Activated CD8-positive, alpha-beta T cell treated with anti-CD3 and anti-CD28 coated beads for 36 hours (primary cell): ENCODE results near the gene TMED8. TPM values are rescaled to one million over a fixed set of nuclear protein-coding genes. Genes with fewer than 3 reads are reported as not detected.

Experiments
- ATAC-seq: fragments of 200-7000 bp; cut with Tn5 transposase; one replicate; pipeline ENCODE4 v1.10.0; 2021; ENCODE audit warnings: mild to moderate bottlenecking, moderate library complexity
- CTCF ChIA-PET: fragments of 350-600 bp; sonication (Branson Sonifier 250); formaldehyde crosslinking; loops from one replicate; lab custom pipeline; 2021; ENCODE audit warnings: antibody characterized with exemption; lab: Charles Lee
- POLR2A ChIA-PET: fragments of 350-600 bp; sonication (Branson Sonifier 250); formaldehyde crosslinking; loops from one replicate; lab custom pipeline; 2021; ENCODE audit warnings: antibody characterized with exemption; lab: Charles Lee
- DNase-seq: peaks from one replicate; pipeline ENCODE4 v3.0.0-alpha.2; 2020
- H3K27ac Mint-ChIP-seq: one replicate; pipeline ENCODE4 v1.8.0; 2021; ENCODE audit warnings: mild to moderate bottlenecking, mixed read lengths
- H3K27me3 Mint-ChIP-seq: one replicate; pipeline ENCODE4 v1.8.0; 2021; ENCODE audit warnings: mixed read lengths
- H3K36me3 Mint-ChIP-seq: one replicate; pipeline ENCODE4 v1.8.0; 2021; ENCODE audit warnings: low read depth, mixed read lengths
- H3K4me1 Mint-ChIP-seq: one replicate; pipeline ENCODE4 v1.8.0; 2021; ENCODE audit warnings: low read depth, mixed read lengths
- H3K4me3 Mint-ChIP-seq: one replicate; pipeline ENCODE4 v1.8.0; 2021; ENCODE audit warnings: mild to moderate bottlenecking, moderate library complexity, mixed read lengths
- H3K9me3 Mint-ChIP-seq: one replicate; pipeline ENCODE4 v1.8.0; 2021; ENCODE audit warnings: mixed read lengths
- CTCF ChIP-seq: fragments of 200-600 bp; IDR thresholded peaks from one replicate; pipeline ENCODE4 v1.8.0; 2022; ENCODE audit warnings: antibody characterized with exemption, mild to moderate bottlenecking
- intact Hi-C: fragments of 100-400 bp; cut with micrococcal nuclease; formaldehyde crosslinking; loops from one replicate; pipeline ENCODE4 v1.10.0; 2022
- total RNA-seq, 2 experiments: library from RNA; stranded (reverse); gene quantifications; one replicate each; pipeline ENCODE4 v1.2.3, GENCODE V29; 2021

The TMED8 gene
- total RNA-seq, 2 experiments from 2014 or later = 25.0 to 25.4 TPM

- Mint-ChIP-seq H3K4me1 (peaks cover 18% of the 10 kb centered on the region), H3K36me3 (no peaks in the 10 kb centered on the region), H3K27me3 (no peaks in the 10 kb centered on the region), H3K27ac (no peak overlapping the region), H3K9me3 (no peaks in the 10 kb centered on the region), H3K4me3 (no peak overlapping the region)
- TF ChIP-seq CTCF = no peak
- CTCF ChIA-PET = interaction anchor here (6.4 kb wide), 1 partner anchor 166 kb away, joined by 134 read pairs; no protein-coding TSS in a partner anchor
- POLR2A ChIA-PET = no interaction called here
- DNase-seq = no peak
- no peak for ATAC-seq
- intact Hi-C loops = no loop called here
These were observed 58.8 kb downstream of the TMED8 start for GRCh38 chr14:77318006-77318553.

GRCh38 chr14:77316872-77317301 lies 60.0 kb downstream of the TMED8 start:
- ChIA-PET CTCF (interaction anchor here (0.9 to 6.4 kb wide), 22 partner anchors 8 to 442 kb away, joined by 3 to 151 read pairs (median 6); partner anchors contain the start of gene AHSA1), POLR2A (no interaction called here)
- Mint-ChIP-seq H3K4me1 (peaks cover 11% of the 10 kb centered on the region), H3K27ac (no peak overlapping the region), H3K4me3 (no peak overlapping the region), H3K36me3 (no peaks in the 10 kb centered on the region), H3K27me3 (no peaks in the 10 kb centered on the region), H3K9me3 (no peaks in the 10 kb centered on the region)
- TF ChIP-seq CTCF = no peak
- intact Hi-C loops = loop anchor here (2.0 kb wide), 1 partner anchor 164 kb away; no protein-coding TSS in a partner anchor
- DNase-seq (no peak), ATAC-seq (no peak)

GRCh38 chr14:77316195-77316505 lies 60.7 kb downstream of the TMED8 start:
- Mint-ChIP-seq H3K27ac (no peak overlapping the region), H3K9me3 (no peaks in the 10 kb centered on the region), H3K27me3 (no peaks in the 10 kb centered on the region), H3K36me3 (no peaks in the 10 kb centered on the region), H3K4me3 (no peak overlapping the region), H3K4me1 (peaks cover 9% of the 10 kb centered on the region)
- no peak for TF ChIP-seq CTCF
- POLR2A ChIA-PET = interaction anchor here (0.7 kb wide), 1 partner anchor 164 kb away, joined by 3 read pairs; no protein-coding TSS in a partner anchor
- ATAC-seq (no peak), DNase-seq (no peak)
- CTCF ChIA-PET = interaction anchor here (0.5 to 6.4 kb wide), 56 partner anchors 9 to 445 kb away, joined by 3 to 151 read pairs (median 4); partner anchors contain the start of genes AHSA1, SAMD15, SNW1 and TMED8
- intact Hi-C loops = loop anchor here (2.0 kb wide), 1 partner anchor 163 kb away; no protein-coding TSS in a partner anchor

- no peak for TF ChIP-seq CTCF
- intact Hi-C loops = no loop called here
- Mint-ChIP-seq H3K9me3 (no peaks in the 10 kb centered on the region), H3K27me3 (no peaks in the 10 kb centered on the region), H3K27ac (no peak overlapping the region), H3K4me3 (no peak overlapping the region), H3K36me3 (no peaks in the 10 kb centered on the region), H3K4me1 (peaks cover 5% of the 10 kb centered on the region)
- POLR2A ChIA-PET = interaction anchor here (1.4 kb wide), 1 partner anchor 10 kb away, joined by 4 read pairs; no protein-coding TSS in a partner anchor
- ATAC-seq (no peak), DNase-seq (no peak)
- CTCF ChIA-PET = interaction anchor here (0.8 to 6.4 kb wide), 17 partner anchors 10 to 209 kb away, joined by 3 to 151 read pairs (median 8); no protein-coding TSS in a partner anchor
These were observed 62.1 kb downstream of the TMED8 start for GRCh38 chr14:77314539-77315457.
